HL-60 (cell line): ENCODE data around the gene FRMD5.

Source experiments
- DNase-seq, 2 experiments: peaks; one replicate each; pipeline ENCODE4 v3.0.0-alpha.2; 2010 to 2020; ENCODE audit warnings: low read depth in 1 of 2, low spot score in 1 of 2
- H3K27ac ChIP-seq: fragments of 250-450 bp; sonication (Bioruptor Pico); replicated peaks from 2 replicates; pipeline ENCODE4 v1.5.1; 2020; ENCODE audit warnings: mild to moderate bottlenecking, moderate library complexity
- H3K27me3 ChIP-seq: fragments of 250-450 bp; sonication (Bioruptor Pico); 2 replicates; pipeline ENCODE4 v1.5.1; 2021; ENCODE audit warnings: mild to moderate bottlenecking, moderate library complexity; ENCODE audit not compliant: insufficient read depth, poor library complexity, severe bottlenecking
- H3K4me3 ChIP-seq: replicated peaks from 2 replicates; pipeline ENCODE4 v1.5.1; 2011; ENCODE audit warnings: mild to moderate bottlenecking, control low read depth, low read length; ENCODE audit not compliant: insufficient read depth
- CTCF ChIP-seq: IDR thresholded peaks from one replicate; pipeline ENCODE4 v1.5.1; 2011; ENCODE audit warnings: low read length, control low read depth, inconsistent platforms; ENCODE audit not compliant: insufficient read depth
- GABPA ChIP-seq: IDR thresholded peaks from 2 replicates; pipeline ENCODE4 v1.6.1; 2012; ENCODE audit warnings: low read depth
- POLR2AphosphoS5 ChIP-seq: IDR thresholded peaks from 2 replicates; pipeline ENCODE4 v1.6.1; 2012; ENCODE audit warnings: low read depth
- SPI1 ChIP-seq: IDR thresholded peaks from 2 replicates; pipeline ENCODE4 v1.6.1; 2012; ENCODE audit warnings: low read depth, mild to moderate bottlenecking, borderline replicate concordance
- TF ChIP-seq, protein P1 (sequence below): IDR thresholded peaks from 2 replicates; pipeline ENCODE4 v1.6.1; 2012; ENCODE audit warnings: low read depth; ENCODE audit not compliant: insufficient replicate concordance

FRMD5 gene

DNA sequence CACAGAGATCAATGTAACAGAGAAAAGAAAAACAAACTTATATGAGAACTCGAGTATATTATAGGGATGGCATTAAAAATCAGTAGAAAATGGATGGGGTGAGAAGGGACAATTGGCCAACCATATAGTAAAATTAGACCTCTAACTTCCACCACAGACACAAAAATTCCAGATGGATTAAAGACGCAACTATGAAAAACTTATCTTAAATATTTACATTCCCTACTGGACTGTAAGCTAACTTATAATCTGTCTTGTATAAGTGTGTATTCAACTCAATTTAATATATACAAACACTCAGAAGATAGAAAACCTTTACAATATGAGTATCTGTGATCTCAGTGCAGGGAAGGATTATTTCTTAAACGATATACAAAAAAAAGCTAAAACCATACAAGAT, 373.6 kb downstream of the FRMD5 start:
- TF ChIP-seq GABPA, result no peak
- TF ChIP-seq SPI1, result no peak
- TF ChIP-seq, protein P1, sequence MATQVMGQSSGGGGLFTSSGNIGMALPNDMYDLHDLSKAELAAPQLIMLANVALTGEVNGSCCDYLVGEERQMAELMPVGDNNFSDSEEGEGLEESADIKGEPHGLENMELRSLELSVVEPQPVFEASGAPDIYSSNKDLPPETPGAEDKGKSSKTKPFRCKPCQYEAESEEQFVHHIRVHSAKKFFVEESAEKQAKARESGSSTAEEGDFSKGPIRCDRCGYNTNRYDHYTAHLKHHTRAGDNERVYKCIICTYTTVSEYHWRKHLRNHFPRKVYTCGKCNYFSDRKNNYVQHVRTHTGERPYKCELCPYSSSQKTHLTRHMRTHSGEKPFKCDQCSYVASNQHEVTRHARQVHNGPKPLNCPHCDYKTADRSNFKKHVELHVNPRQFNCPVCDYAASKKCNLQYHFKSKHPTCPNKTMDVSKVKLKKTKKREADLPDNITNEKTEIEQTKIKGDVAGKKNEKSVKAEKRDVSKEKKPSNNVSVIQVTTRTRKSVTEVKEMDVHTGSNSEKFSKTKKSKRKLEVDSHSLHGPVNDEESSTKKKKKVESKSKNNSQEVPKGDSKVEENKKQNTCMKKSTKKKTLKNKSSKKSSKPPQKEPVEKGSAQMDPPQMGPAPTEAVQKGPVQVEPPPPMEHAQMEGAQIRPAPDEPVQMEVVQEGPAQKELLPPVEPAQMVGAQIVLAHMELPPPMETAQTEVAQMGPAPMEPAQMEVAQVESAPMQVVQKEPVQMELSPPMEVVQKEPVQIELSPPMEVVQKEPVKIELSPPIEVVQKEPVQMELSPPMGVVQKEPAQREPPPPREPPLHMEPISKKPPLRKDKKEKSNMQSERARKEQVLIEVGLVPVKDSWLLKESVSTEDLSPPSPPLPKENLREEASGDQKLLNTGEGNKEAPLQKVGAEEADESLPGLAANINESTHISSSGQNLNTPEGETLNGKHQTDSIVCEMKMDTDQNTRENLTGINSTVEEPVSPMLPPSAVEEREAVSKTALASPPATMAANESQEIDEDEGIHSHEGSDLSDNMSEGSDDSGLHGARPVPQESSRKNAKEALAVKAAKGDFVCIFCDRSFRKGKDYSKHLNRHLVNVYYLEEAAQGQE, result no peak
- no peak for TF ChIP-seq POLR2AphosphoS5
- TF ChIP-seq CTCF, result no peak
- Histone ChIP-seq H3K27ac (no peak overlapping the region), H3K27me3 (no peaks in the 10 kb centered on the region), H3K4me3 (no peak overlapping the region)
- DNase-seq, result no peak
